ENCODE measurements around the gene SLC44A3. TPM values are rescaled to one million over a fixed set of nuclear protein-coding genes. Genes with fewer than 3 reads are reported as not detected.

The SLC44A3 gene
- total RNA-seq, 2 experiments from 2014 or later, result not detected

GRCh38 chr1:94793296-94793656, 26.9 kb upstream of the SLC44A3 start:
- CTCF ChIA-PET, result no interaction called here
- intact Hi-C loops (cut with micrococcal nuclease), result no loop called here

DNA sequence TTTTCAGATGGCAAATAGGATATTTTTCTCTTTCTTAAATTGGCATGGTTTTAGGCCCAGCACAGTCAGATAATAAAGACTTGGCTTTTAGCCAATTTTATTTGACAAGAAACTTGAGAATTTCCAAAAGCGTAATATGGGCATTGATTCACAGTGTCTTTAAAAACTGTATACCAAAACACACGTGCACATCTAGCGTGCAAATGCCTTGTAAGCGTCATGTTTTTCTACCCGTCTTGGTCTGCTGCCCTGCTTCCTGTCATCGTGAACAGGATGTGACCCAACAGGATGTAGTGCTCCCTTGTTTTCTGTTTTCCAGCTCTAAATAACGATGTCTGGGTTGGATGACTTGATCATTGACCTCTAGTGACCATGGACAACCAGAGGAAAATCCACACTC, 24.7 kb upstream of the SLC44A3 start:
- no peak for DNase-seq
- Mint-ChIP-seq H3K4me1 (ENCODE audit: low read depth) (peaks cover 6% of the 10 kb centered on the region), H3K9me3 (no peaks in the 10 kb centered on the region), H3K36me3 (ENCODE audit: low read depth) (no peaks in the 10 kb centered on the region), H3K27me3 (no peaks in the 10 kb centered on the region), H3K4me3 (no peak overlapping the region), H3K27ac (no peak overlapping the region)
- intact Hi-C loops (cut with micrococcal nuclease), result no loop called here
- ChIA-PET CTCF (interaction anchor here (0.8 to 0.9 kb wide), 2 partner anchors 10 to 454 kb away, joined by 3 to 4 read pairs; no protein-coding TSS in a partner anchor), POLR2A (no interaction called here)
- no peak for TF ChIP-seq CTCF (IDR thresholded peaks at IDR 0.05)
- ATAC-seq, result no peak

More at GRCh38 chr1:94793296-94793656, 26.9 kb upstream of the SLC44A3 start:
- Mint-ChIP-seq H3K27ac (no peak overlapping the region), H3K27me3 (no peaks in the 10 kb centered on the region), H3K4me1 (ENCODE audit: low read depth) (peaks cover 6% of the 10 kb centered on the region), H3K9me3 (no peaks in the 10 kb centered on the region), H3K36me3 (ENCODE audit: low read depth) (no peaks in the 10 kb centered on the region), H3K4me3 (no peak overlapping the region)
- no peak for DNase-seq
- POLR2A ChIA-PET, result no interaction called here
- no peak for ATAC-seq
- TF ChIP-seq CTCF (IDR thresholded peaks at IDR 0.05), result no peak

GRCh38 chr1:94796266-94796665, 23.9 kb upstream of the SLC44A3 start:
- H3K27ac Mint-ChIP-seq, result no peak overlapping the region
- H3K9me3 Mint-ChIP-seq, result no peaks in the 10 kb centered on the region
- ATAC-seq, result no peak
- no peaks in the 10 kb centered on the region for H3K27me3 Mint-ChIP-seq
- ChIA-PET CTCF (interaction anchor here (0.9 kb wide), 1 partner anchor 9 kb away, joined by 3 read pairs; no protein-coding TSS in a partner anchor), POLR2A (no interaction called here)
- H3K4me3 Mint-ChIP-seq, result no peak overlapping the region
- H3K4me1 Mint-ChIP-seq (ENCODE audit: low read depth), result peaks cover 6% of the 10 kb centered on the region
- TF ChIP-seq CTCF (IDR thresholded peaks at IDR 0.05), result no peak
- no peak for DNase-seq
- no peaks in the 10 kb centered on the region for H3K36me3 Mint-ChIP-seq (ENCODE audit: low read depth)
- intact Hi-C loops (cut with micrococcal nuclease), result no loop called here

- ATAC-seq (no peak), DNase-seq (no peak)
- Mint-ChIP-seq H3K9me3 (no peaks in the 10 kb centered on the region), H3K36me3 (ENCODE audit: low read depth) (no peaks in the 10 kb centered on the region), H3K4me1 (ENCODE audit: low read depth) (peaks cover 7% of the 10 kb centered on the region), H3K27me3 (no peaks in the 10 kb centered on the region), H3K4me3 (no peak overlapping the region), H3K27ac (no peak overlapping the region)
- CTCF ChIA-PET, result no interaction called here
- TF ChIP-seq CTCF (IDR thresholded peaks at IDR 0.05), result no peak
- POLR2A ChIA-PET, result no interaction called here
- intact Hi-C loops (cut with micrococcal nuclease), result no loop called here
These were observed 22.9 kb upstream of the SLC44A3 start for GRCh38 chr1:94797291-94797690.

DNA sequence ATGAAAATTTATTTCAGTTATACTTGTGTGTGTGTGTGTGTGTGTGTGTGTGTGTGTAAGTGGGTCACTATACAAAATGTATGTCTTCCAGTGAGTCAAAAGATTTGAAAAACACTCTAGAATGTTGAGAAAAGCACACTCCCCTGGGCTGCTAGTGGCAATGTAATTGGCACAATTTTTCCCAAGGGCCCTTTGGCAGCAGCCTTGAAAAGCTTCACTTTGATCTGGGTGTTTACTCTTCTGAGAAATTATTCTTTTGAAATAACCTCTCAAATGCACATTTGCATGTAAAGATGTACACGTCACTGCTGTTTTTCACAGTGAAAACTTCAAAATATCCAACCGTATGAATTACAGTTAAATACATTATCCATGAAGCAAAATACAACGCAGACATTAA, 22.1 kb upstream of the SLC44A3 start:
- CTCF ChIA-PET, result no interaction called here
- intact Hi-C loops (cut with micrococcal nuclease), result no loop called here
- POLR2A ChIA-PET, result no interaction called here
- H3K27ac Mint-ChIP-seq, result no peak overlapping the region
- no peaks in the 10 kb centered on the region for H3K9me3 Mint-ChIP-seq
- DNase-seq (no peak), ATAC-seq (no peak)
- no peaks in the 10 kb centered on the region for H3K36me3 Mint-ChIP-seq (ENCODE audit: low read depth)
- no peak overlapping the region for H3K4me3 Mint-ChIP-seq
- no peak for TF ChIP-seq CTCF (IDR thresholded peaks at IDR 0.05)
- no peaks in the 10 kb centered on the region for H3K27me3 Mint-ChIP-seq
- peaks cover 7% of the 10 kb centered on the region for H3K4me1 Mint-ChIP-seq (ENCODE audit: low read depth)

Measured in activated CD8-positive, alpha-beta T cell treated with anti-CD3 and anti-CD28 coated beads for 36 hours (primary cell).